Body of pancreas (tissue), 4 donors: ENCODE measurements around the gene ACADS. TPM values are rescaled to one million over a fixed set of nuclear protein-coding genes. Genes with fewer than 3 reads are reported as not detected.
A peak's percentile ranks its signal among the peaks of the same experiment; 100 is the strongest.

Experiments used
- ATAC-seq: fragments of 150-250 bp; one replicate; pipeline ENCODE4 v1.9.1; 2016
- DNase-seq, 4 donors: peaks; one replicate each; pipeline ENCODE4 v3.0.0-alpha.2; 2019
- H3K27ac ChIP-seq, 4 donors: fragments of 200-600 bp; sonication (generic); 1 replicate in 3 of 4; 2 replicates in 1 of 4; pipeline versions ENCODE4 v1.5.1 to v1.6.1; 2016 to 2019; ENCODE audit warnings: mild to moderate bottlenecking in 1 of 4, mixed read lengths in 1 of 4, moderate library complexity in 1 of 4
- H3K27me3 ChIP-seq, 2 donors: fragments of 200-600 bp; sonication (generic); one replicate each; pipeline ENCODE4 v1.6.0; 2016; ENCODE audit warnings: mild to moderate bottlenecking in 1 of 2
- H3K36me3 ChIP-seq, 2 donors: fragments of 200-600 bp; sonication (generic); replicated peaks in 1 of 2; 2 replicates each; pipeline ENCODE4 v1.5.1; 2016; ENCODE audit warnings: low read depth in 2 of 2; ENCODE audit not compliant: insufficient read depth in 1 of 2
- H3K4me1 ChIP-seq: fragments of 200-600 bp; sonication (generic); one replicate; pipeline ENCODE4 v1.6.0; 2016
- H3K4me3 ChIP-seq, 2 donors: fragments of 200-600 bp; sonication (generic); 1 replicate in 1 of 2; 2 replicates in 1 of 2; pipeline ENCODE4 v1.5.1; 2016 to 2019
- H3K9me3 ChIP-seq, 3 donors: fragments of 200-600 bp; sonication (generic); 1 replicate in 2 of 3; 2 replicates in 1 of 3; pipeline ENCODE4 v1.5.1; 2016
- CTCF ChIP-seq, 7 experiments: fragments of 450-650 bp in 4 of 7; fragments of 200-600 bp in 3 of 7; sonication (generic) in 3 of 7; IDR thresholded peaks; one replicate each; pipeline ENCODE4 v1.5.1; 2016 to 2019; ENCODE audit warnings: antibody characterized with exemption in 7 of 7
- POLR2A ChIP-seq, 3 donors: fragments of 450-650 bp; IDR thresholded peaks; one replicate each; pipeline ENCODE4 v1.6.1; 2016; ENCODE audit warnings: antibody characterized with exemption in 3 of 3, mild to moderate bottlenecking in 2 of 3
- WGBS, 2 donors: methylation state at CpG; one replicate each; pipeline ENCODE4 v1.1.5; 2017; 5-methylcytosine and 5-hydroxymethylcytosine counted together
- intact Hi-C: fragments of 100-400 bp; cut with DNase I; formaldehyde crosslinking; loops from one replicate; pipeline ENCODE4 v1.15.1; 2023
- total RNA-seq, 2 donors: library from RNA; depleted of rRNA; stranded (reverse); fragments of >200 nt; gene quantifications; one replicate each; pipeline ENCODE4 v1.1.0, GENCODE V29; 2016

Gene ACADS
- total RNA-seq, 2 donors from 2014 or later: 33.5 to 55.0 TPM

GRCh38 chr12:120738252-120739030 lies 12.8 kb downstream of the ACADS start:
- no peak overlapping the region for H3K27ac ChIP-seq
- intact Hi-C loops: no loop called here
- ATAC-seq: no peak
- H3K9me3 ChIP-seq: no peaks in the 10 kb centered on the region
- TF ChIP-seq POLR2A (IDR thresholded peaks at IDR 0.05) (no peak), CTCF (IDR thresholded peaks at IDR 0.05) (no peak)
- H3K36me3 ChIP-seq: peaks cover 0 to 2% of the 10 kb centered on the region in 2 donors
- WGBS, 2 donors: 84 to 96% methylated on average over 10 to 22 of the region's 31 CpGs
- H3K4me3 ChIP-seq: no peak overlapping the region
- H3K27me3 ChIP-seq: no peaks in the 10 kb centered on the region
- peaks cover 10% of the 10 kb centered on the region for H3K4me1 ChIP-seq
- DNase-seq: peak in 2 of 4 donors; percentile 40 to 41

GRCh38 chr12:120739031-120739762 lies 13.6 kb downstream of the ACADS start:
- DNase-seq: no peak
- Histone ChIP-seq H3K9me3 (no peaks in the 10 kb centered on the region), H3K27me3 (no peaks in the 10 kb centered on the region), H3K36me3 (peaks cover 0 to 2% of the 10 kb centered on the region in 2 donors), H3K27ac (no peak overlapping the region), H3K4me1 (peaks cover 10% of the 10 kb centered on the region), H3K4me3 (no peak overlapping the region)
- intact Hi-C loops: no loop called here
- TF ChIP-seq POLR2A (IDR thresholded peaks at IDR 0.05): no peak
- no peak for TF ChIP-seq CTCF (IDR thresholded peaks at IDR 0.05)
- ATAC-seq: no peak
- 94% methylated on average over 32 of the region's 38 CpGs; no CpG with 5 or more reads in 1 of the 2 donors for WGBS, 2 donors

- WGBS, 2 donors: 83 to 86% methylated on average over 9 to 16 of the region's 16 CpGs
- H3K9me3 ChIP-seq: no peaks in the 10 kb centered on the region
- intact Hi-C loops: no loop called here
- ATAC-seq: no peak
- no peak overlapping the region for H3K4me3 ChIP-seq
- peaks cover 10% of the 10 kb centered on the region for H3K4me1 ChIP-seq
- peaks cover 0 to 2% of the 10 kb centered on the region in 2 donors for H3K36me3 ChIP-seq
- H3K27ac ChIP-seq: no peak overlapping the region
- TF ChIP-seq CTCF (IDR thresholded peaks at IDR 0.05) (no peak), POLR2A (IDR thresholded peaks at IDR 0.05) (no peak)
- no peaks in the 10 kb centered on the region for H3K27me3 ChIP-seq
- DNase-seq: no peak
Observed at GRCh38 chr12:120739821-120740613, 14.4 kb downstream of the ACADS start.

GRCh38 chr12:120740871-120741270 lies 15.2 kb downstream of the ACADS start:
- H3K27ac ChIP-seq: no peak overlapping the region
- TF ChIP-seq POLR2A (IDR thresholded peaks at IDR 0.05): no peak
- no peaks in the 10 kb centered on the region for H3K9me3 ChIP-seq
- intact Hi-C loops: no loop called here
- DNase-seq (no peak), ATAC-seq (no peak)
- H3K27me3 ChIP-seq: no peaks in the 10 kb centered on the region
- peaks cover 0 to 2% of the 10 kb centered on the region in 2 donors for H3K36me3 ChIP-seq
- whole genome bisulfite sequencing, 2 donors: 95% methylated on average over 14 of the region's 15 CpGs; no CpG with 5 or more reads in 1 of the 2 donors
- no peak overlapping the region for H3K4me3 ChIP-seq
- peaks cover 10% of the 10 kb centered on the region for H3K4me1 ChIP-seq
